RWPE1 (cell line): ENCODE measurements around the gene PNMA8A.
A peak's percentile ranks its signal among the peaks of the same experiment; 100 is the strongest.
"Not testable (repeated sequence)": the region's sequence is repeated elsewhere in the genome, so short reads cannot be mapped to it uniquely, and the experiment has no call there.

ENCODE experiments used
- CTCF ChIA-PET: fragments of 350-600 bp; sonication (Branson Sonifier 250); formaldehyde crosslinking; extraction: SDS; loops from one replicate; lab custom pipeline; 2021; lab: Yijun Ruan, JAX
- POLR2A ChIA-PET: fragments of 400-600 bp; formaldehyde crosslinking; extraction: SDS; loops from one replicate; lab custom pipeline; 2020; ENCODE audit warnings: antibody characterized with exemption; ENCODE audit not compliant: low non-redundant PET; lab: Yijun Ruan, JAX
- DNase-seq: peaks from one replicate; pipeline ENCODE4 v3.0.0; 2012; ENCODE audit warnings: low spot score
- H3K27ac ChIP-seq: fragments of 450-650 bp; 2 replicates; pipeline ENCODE4 v1.5.1; 2017
- TF ChIP-seq, protein P1 (sequence below): fragments of 450-650 bp; conservative IDR thresholded peaks from 2 replicates; pipeline ENCODE4 v1.5.1; 2017; ENCODE audit warnings: low read depth, mild to moderate bottlenecking

The PNMA8A gene

DNA sequence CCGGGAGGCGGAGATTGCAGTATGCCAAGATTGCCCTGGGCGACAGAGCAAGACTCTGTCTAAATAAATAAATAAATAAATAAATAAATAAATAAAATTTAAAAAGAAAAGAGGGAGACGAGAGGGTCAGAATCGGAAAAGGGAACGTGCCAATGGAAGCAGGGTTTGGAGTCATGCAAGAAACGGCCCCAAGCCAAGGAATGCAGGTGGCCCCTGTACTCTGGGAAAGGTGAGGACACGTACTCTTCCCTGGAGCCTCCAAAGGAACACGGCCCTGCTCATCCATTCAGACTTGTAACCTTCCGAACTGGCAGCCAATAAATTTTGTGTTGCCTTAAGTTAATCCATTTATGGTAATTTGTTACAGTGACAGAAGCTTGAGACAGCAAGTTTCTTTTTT, 22.8 kb downstream of the PNMA8A start:
- DNase-seq = no peak
- TF ChIP-seq, protein P1, sequence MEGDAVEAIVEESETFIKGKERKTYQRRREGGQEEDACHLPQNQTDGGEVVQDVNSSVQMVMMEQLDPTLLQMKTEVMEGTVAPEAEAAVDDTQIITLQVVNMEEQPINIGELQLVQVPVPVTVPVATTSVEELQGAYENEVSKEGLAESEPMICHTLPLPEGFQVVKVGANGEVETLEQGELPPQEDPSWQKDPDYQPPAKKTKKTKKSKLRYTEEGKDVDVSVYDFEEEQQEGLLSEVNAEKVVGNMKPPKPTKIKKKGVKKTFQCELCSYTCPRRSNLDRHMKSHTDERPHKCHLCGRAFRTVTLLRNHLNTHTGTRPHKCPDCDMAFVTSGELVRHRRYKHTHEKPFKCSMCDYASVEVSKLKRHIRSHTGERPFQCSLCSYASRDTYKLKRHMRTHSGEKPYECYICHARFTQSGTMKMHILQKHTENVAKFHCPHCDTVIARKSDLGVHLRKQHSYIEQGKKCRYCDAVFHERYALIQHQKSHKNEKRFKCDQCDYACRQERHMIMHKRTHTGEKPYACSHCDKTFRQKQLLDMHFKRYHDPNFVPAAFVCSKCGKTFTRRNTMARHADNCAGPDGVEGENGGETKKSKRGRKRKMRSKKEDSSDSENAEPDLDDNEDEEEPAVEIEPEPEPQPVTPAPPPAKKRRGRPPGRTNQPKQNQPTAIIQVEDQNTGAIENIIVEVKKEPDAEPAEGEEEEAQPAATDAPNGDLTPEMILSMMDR = no peak
- CTCF ChIA-PET = no interaction called here
- POLR2A ChIA-PET = no interaction called here
- H3K27ac ChIP-seq = no peak overlapping the region; the same call in 1 of the 2 replicates

DNA sequence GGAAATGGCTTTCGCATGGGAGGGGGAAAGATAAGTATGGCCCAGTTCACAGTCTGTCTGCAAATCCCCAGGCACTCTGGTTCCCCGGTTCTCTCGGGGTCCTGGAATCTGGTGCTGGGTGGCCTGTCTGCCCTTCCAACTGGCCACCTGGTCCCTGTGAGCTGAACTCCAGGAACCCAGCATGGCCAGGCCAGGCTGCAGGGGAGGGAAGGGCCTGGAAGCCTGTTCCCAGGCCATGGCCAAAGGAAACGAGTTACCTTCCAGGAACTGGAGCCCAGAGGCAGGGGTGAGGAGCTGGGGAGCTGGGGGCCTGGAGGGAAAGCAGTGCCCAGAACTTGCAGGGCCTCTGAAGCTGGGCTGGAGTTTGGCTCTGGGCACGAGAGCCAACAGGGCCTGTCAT, 23.5 kb downstream of the PNMA8A start:
- DNase-seq = no peak
- ChIA-PET CTCF (no interaction called here), POLR2A (no interaction called here)
- H3K27ac ChIP-seq = peak overlapping the region; percentile 49
- TF ChIP-seq, protein P1 = no peak

DNA sequence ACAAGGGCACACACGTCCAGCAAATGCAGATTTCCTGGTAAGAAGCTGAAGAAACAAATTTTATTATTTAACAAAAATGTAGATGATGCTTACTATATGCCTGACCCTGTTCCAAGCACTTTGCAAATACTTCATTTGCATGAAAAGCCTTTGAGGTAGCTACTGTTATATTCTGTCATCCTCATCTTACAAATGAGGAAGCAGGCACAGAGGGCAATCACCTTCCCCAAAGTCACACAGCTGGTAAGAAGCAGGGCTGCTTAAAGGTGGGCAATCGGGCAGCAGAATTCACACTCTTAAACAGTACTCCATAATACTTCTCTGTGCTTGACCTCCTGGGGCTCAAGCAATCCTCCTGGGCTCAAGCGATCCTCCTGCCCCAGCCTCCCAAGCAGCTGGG, 24.4 kb downstream of the PNMA8A start:
- peak overlapping the region; percentile 49; the same call in 1 of the 2 replicates for H3K27ac ChIP-seq

DNA sequence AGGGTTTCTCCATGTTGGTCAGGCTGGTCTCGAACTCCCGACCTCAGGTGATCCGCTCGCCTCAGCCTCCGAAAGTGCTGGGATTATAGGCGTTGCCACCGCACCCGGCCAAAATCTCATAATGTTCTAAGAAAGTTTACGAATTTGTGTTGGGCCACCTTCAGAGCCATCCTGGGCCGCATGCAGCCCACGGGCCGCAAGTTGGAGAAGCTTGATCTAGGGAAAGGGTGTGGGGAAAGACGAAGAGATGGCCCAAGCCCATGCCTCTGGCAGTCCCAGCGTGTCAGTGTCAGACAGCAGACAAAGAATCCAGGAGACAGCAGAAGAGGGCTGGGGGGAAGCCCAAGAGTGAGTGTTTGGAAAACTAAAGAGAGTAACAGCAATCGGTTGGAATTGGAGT, 25.3 kb downstream of the PNMA8A start:
- ChIA-PET POLR2A (no interaction called here), CTCF (interaction anchor here (0.7 kb wide), 1 partner anchor 318 kb away, joined by 3 read pairs; no protein-coding TSS in a partner anchor)
- TF ChIP-seq, protein P1 = no peak
- H3K27ac ChIP-seq = no peak overlapping the region
- DNase-seq = no peak

More for the DNA sequence above, 24.4 kb downstream of the PNMA8A start:
- POLR2A ChIA-PET = no interaction called here
- CTCF ChIA-PET = interaction anchor here (0.5 kb wide), 2 partner anchors 122 to 410 kb away, joined by 3 to 7 read pairs; no protein-coding TSS in a partner anchor
- TF ChIP-seq, protein P1 = no peak
- DNase-seq = no peak

DNA sequence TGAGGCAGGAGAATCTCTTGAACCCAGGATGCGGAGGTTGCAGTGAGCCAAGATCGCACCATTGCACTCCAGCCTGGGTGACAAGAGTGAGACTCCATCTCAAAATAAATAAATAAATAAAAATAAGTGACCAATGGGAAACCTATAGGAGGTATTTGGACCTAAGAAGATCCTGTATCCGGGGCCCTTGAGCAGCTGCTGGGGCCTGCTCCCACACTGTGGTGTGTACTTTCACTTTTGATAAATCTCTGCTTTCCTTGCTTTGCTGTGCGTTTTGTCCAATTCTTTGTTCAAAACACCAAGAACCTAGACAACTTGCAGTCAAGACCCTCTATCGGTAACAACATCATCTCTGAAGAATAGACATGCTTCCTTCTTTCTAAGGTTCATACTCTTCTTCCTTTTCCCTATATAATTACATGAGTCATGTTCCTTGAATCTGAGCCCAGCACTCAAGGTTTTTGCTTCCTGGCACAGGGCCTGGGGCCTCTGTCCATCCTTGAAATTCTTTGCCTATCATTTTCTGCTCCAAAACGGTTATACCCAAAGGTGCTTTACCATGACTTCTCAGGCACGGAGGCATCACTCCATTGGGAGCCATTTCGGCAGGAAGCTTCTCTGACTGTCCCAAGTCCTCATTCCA, 28.4 kb downstream of the PNMA8A start:
- TF ChIP-seq, protein P1 = no peak
- ChIA-PET CTCF (no interaction called here), POLR2A (no interaction called here)
- peak; percentile 73 for DNase-seq
- H3K27ac ChIP-seq = peak overlapping the region; percentile 87

DNA sequence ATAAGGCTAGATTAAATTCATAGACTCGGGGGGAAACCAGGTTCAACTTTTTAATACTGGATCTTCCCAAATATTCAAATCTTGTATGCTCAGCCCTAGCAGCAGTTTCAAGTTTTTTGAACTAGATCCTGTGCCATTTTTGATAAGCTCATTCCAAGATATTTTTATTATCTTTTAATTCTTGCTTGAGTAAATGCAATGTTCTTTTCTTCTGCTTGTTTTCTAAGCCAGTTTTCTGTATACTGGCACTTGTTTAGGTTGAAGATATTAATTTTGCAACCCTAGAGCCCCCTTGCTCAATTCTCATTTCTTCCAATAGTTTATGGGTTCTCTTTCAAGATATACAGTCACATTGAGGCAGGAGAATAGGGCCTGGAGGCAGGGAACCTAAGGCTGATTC, 29.5 kb downstream of the PNMA8A start:
- no peak overlapping the region; the same call in 1 of the 2 replicates for H3K27ac ChIP-seq
- DNase-seq = no peak
- POLR2A ChIA-PET = no interaction called here
- TF ChIP-seq, protein P1 = no peak
- CTCF ChIA-PET = no interaction called here

DNA sequence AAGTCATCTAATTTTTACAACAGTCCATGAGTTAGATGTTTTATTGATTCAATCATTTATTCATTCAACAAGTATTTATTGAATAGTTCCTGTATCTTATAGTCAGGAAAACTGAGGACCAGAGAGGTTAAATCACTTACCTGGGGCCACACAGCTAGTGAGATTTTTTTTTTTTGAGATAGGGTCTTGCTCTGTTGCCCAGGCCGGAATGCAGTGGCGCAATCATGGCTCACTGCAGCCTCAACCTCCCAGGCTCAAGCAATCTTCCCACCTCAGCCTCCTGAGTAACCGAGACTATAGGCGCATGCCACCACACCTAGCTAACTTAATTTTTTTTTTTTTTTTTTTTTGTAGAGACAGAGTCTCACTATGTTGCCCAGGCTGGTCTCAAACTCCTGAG, 35.7 kb downstream of the PNMA8A start:
- CTCF ChIA-PET = interaction anchor here (1.0 kb wide), 1 partner anchor 44 kb away, joined by 3 read pairs; no protein-coding TSS in a partner anchor
- H3K27ac ChIP-seq, DNase-seq, POLR2A ChIA-PET: not testable (repeated sequence)
